Measurements from ENCODE around the gene BCL2. TPM values are rescaled to one million over a fixed set of nuclear protein-coding genes. Genes with fewer than 3 reads are reported as not detected.

Gene BCL2
- total and polyA plus RNA-seq, 9 of the 15 experiments (the other 6 are each of a cell fraction or from before 2014, with no cell fraction given): 0.10 to 1.1 (median 0.65) TPM

- no peaks in the 10 kb centered on the region for H3K79me2 ChIP-seq (ENCODE audit: control insufficient read depth, insufficient read depth, low read length)
- H3K4me1 ChIP-seq (replicated peaks in 1 of 2; ENCODE audit: control insufficient read depth in 2 of 2, insufficient read depth in 2 of 2, low read length in 2 of 2): no peaks in the 10 kb centered on the region
- H3K9me3 ChIP-seq (replicated peaks; ENCODE audit: control insufficient read depth, insufficient read depth, low read depth, low read length): no peaks in the 10 kb centered on the region
- in situ Hi-C loops (cut with MboI): no loop called here
- no peaks in the 10 kb centered on the region for H3K9me1 ChIP-seq (ENCODE audit: control insufficient read depth, insufficient read depth, low read length)
- no peak overlapping the region for H3K9ac ChIP-seq (ENCODE audit: insufficient read depth in 1 of 2, low read depth in 2 of 2, low read length in 2 of 2)
- intact Hi-C loops (cut with micrococcal nuclease): no loop called here
- no peak for TF ChIP-seq ZNF79 (CRISPR knock-in tag; IDR thresholded peaks at IDR 0.05; ENCODE audit: low read depth)
- no peak for TF ChIP-seq E2F3 (CRISPR knock-in tag; IDR thresholded peaks at IDR 0.05)
- TF ChIP-seq KAT8 (IDR thresholded peaks at IDR 0.05; ENCODE audit: low read depth): no peak
- TF ChIP-seq PHF21A (IDR thresholded peaks at IDR 0.05; ENCODE audit: borderline replicate concordance, low read depth): no peak
- TF ChIP-seq ARID1B (IDR thresholded peaks at IDR 0.05): no peak
- no peak for TF ChIP-seq THAP7 (CRISPR knock-in tag; IDR thresholded peaks at IDR 0.05)
- H3K27ac ChIP-seq (ENCODE audit: extremely low read depth, low read depth, low read length): no peak overlapping the region
- H4K20me1 ChIP-seq (replicated peaks; ENCODE audit: control insufficient read depth, insufficient read depth, low read length): no peaks in the 10 kb centered on the region
- H3K4me2 ChIP-seq (ENCODE audit: insufficient read depth, low read length): no peak overlapping the region
- DNase-seq (ENCODE audit: extremely low read depth in 1 of 4, low spot score in 3 of 4) (no peak), ATAC-seq (no peak), FAIRE-seq (no peak)
- CTCF ChIA-PET (ENCODE audit: low intra/inter-chr PET ratio): no interaction called here
- peaks cover 3 to 16% of the 10 kb centered on the region in 2 experiments; a peak in 4 of 5 replicates for H3K27me3 ChIP-seq (ENCODE audit: control insufficient read depth in 2 of 2, insufficient read depth in 2 of 2, low read length in 2 of 2)
- no peak overlapping the region for H2AFZ ChIP-seq (ENCODE audit: low read depth, low read length)
- POLR2A ChIA-PET: no interaction called here
- BruUV-seq (replicated peaks): no TSS peak
- H3K36me3 ChIP-seq (ENCODE audit: control insufficient read depth, insufficient read depth, low read length): no peaks in the 10 kb centered on the region
- 4% methylated on average over 7 of the region's 7 CpGs for WGBS (ENCODE audit: insufficient coverage, low coverage, missing lambda C conversion rate)
- no peak overlapping the region for H3K4me3 ChIP-seq
These were observed 12.6 kb downstream of the BCL2 start for GRCh38 chr18:63306819-63307550.

Data from K562 (cell line).